Measurements from ENCODE around the gene GPN2.

DNA sequence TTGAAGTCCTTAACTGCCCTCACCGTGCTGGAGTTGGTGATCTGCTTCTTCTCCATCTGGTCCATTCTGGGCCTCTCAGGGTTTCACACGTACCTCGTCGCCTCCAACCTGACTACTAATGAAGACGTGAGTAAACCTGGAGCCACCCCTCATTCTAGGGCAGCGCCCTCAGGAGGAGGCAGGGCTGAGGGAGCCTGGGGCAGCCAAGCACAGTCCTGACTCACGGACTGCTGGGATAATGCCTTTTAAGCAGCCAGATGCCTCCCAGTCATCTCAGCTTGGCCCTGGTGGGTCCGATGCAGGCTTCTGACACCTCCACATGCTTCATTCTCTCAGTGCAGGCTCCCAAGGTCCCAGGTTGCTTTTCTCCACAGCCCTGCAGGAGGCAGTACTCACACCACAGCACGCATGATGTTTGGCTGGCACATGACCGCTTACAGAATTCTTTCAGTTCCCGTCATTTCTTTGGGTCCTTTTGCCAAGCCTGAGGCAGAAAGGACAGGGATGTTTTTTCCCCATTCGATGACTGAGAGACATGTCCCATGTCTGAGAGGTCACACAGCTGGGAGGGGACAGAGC is 38.9 kb downstream of the GPN2 start:
- no peak for TF ChIP-seq SCRT2 (tag by site-specific recombination; IDR thresholded peaks at IDR 0.05)
- TF ChIP-seq CTCF (tag by site-specific recombination; IDR thresholded peaks at IDR 0.05), result no peak
- no peak for TF ChIP-seq ZNF529 (tag by site-specific recombination; IDR thresholded peaks at IDR 0.05; ENCODE audit: insufficient replicate concordance)
- no peak for TF ChIP-seq ZFP3 (tag by site-specific recombination; IDR thresholded peaks at IDR 0.05; ENCODE audit: low read depth)
- TF ChIP-seq ZNF140 (tag by site-specific recombination; IDR thresholded peaks at IDR 0.05), result no peak
- TF ChIP-seq ZNF639 (tag by site-specific recombination; IDR thresholded peaks at IDR 0.05), result no peak

All from HEK293 (cell line).